Small intestine (tissue), 7 donors: ENCODE data around the gene BACH2. TPM values are rescaled to one million over a fixed set of nuclear protein-coding genes. Genes with fewer than 3 reads are reported as not detected.

Experiments
- DNase-seq, 2 donors: peaks; one replicate each; pipeline versions ENCODE4 v3.0.0 to v3.0.0-alpha.2; 2013
- FAIRE-seq: peaks from 2 replicates; lab custom pipeline; 2012; peaks lifted over from hg19 to GRCh38; lab: Jason Lieb, UNC
- H3K27ac ChIP-seq, 3 donors: one replicate each; pipeline ENCODE4 v1.5.1; 2013; ENCODE audit warnings: low read length in 2 of 3, mild to moderate bottlenecking in 2 of 3, control low read depth in 1 of 3, inconsistent platforms in 1 of 3, low read depth in 1 of 3, moderate library complexity in 1 of 3
- H3K27me3 ChIP-seq, 3 donors: one replicate each; pipeline ENCODE4 v1.6.1; 2013; ENCODE audit warnings: low read length in 3 of 3, inconsistent platforms in 1 of 3; ENCODE audit not compliant: control insufficient read depth in 3 of 3, insufficient read depth in 3 of 3
- H3K36me3 ChIP-seq, 3 donors: one replicate each; pipeline ENCODE4 v1.6.1; 2013; ENCODE audit warnings: low read length in 3 of 3, inconsistent platforms in 1 of 3, low read depth in 1 of 3, mild to moderate bottlenecking in 1 of 3, moderate library complexity in 1 of 3; ENCODE audit not compliant: control insufficient read depth in 3 of 3, insufficient read depth in 2 of 3
- H3K4me1 ChIP-seq, 3 donors: one replicate each; pipeline ENCODE4 v1.6.1; 2013; ENCODE audit warnings: low read length in 2 of 3, inconsistent platforms in 1 of 3, low read depth in 1 of 3, mild to moderate bottlenecking in 1 of 3, moderate library complexity in 1 of 3; ENCODE audit not compliant: control insufficient read depth in 3 of 3, insufficient read depth in 2 of 3
- H3K4me3 ChIP-seq, 3 donors: one replicate each; pipeline ENCODE4 v1.5.1; 2013; ENCODE audit warnings: low read length in 3 of 3, control low read depth in 1 of 3, inconsistent platforms in 1 of 3, low read depth in 1 of 3, mild to moderate bottlenecking in 1 of 3, moderate library complexity in 1 of 3
- H3K9me3 ChIP-seq, 2 donors: one replicate each; pipeline ENCODE4 v1.6.1; 2013; ENCODE audit warnings: low read depth in 1 of 2, low read length in 1 of 2; ENCODE audit not compliant: control insufficient read depth in 2 of 2, insufficient read depth in 1 of 2
- WGBS, 3 donors: extraction: QIAGEN DNeasy Blood & Tissue Kit; methylation state at CpG; one replicate each; pipeline ENCODE4 v1.1.7; 2013; 5-methylcytosine and 5-hydroxymethylcytosine counted together
- polyA plus RNA-seq, 4 donors: library from polyadenylated mRNA; stranded (reverse) in 3 of 4; unstranded in 1 of 4; fragments of 200-250 nt in 3 of 4; fragments of 120-200 nt in 1 of 4; gene quantifications; one replicate each; pipeline versions ENCODE4 v1.2.1 to v1.2.3, GENCODE V29; 2013
- donor health status: healthy with polysubstance abuse.
- donor health status: control.
- donor health status: control.
- donor health status: Bipolar disorder and iron deficiency.
- donor health status: healthy.

BACH2 gene
- polyA plus RNA-seq, 4 donors = under 0.01 to 1.4 (median 0.67) TPM; not detected in 1

DNA sequence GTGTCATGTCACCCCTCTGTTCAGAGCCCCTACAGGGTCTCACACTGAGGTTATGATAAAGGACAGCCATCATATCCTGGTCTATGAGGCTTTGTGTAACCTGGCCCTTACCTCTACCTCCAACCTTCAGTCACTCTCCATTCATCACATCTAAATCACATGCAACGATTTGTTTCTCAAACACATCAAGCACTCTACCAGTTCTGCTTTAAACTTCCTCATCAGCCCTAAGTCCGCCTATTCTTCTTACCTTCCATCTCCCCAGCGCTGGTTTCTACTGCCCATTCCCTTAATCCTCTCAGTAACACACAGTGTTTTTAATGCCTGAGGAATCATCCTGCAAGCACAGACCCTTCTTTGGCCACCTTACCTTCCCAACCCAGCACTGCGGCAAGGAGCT lies 17.9 kb upstream of the BACH2 start:
- no peaks in the 10 kb centered on the region for H3K4me1 ChIP-seq
- no peak for FAIRE-seq
- DNase-seq = no peak

DNA sequence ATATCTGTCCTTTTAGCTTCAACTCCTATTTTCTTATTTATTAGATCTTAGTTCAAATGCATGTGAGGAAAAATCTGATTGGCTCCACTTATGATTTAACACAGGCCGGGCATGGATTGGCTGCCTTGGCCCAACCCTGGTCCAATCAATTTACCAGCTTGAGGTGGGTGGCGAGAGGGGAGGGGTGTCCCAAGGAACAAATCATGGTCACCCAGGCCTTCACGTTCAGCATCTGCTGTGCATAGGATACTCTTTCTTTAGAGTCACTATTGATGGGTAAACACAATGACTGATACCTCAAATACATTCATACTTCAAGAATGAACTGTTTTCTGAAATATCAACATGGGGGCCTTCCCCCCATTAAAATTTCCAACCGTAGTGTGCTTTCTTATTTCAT lies 14.9 kb upstream of the BACH2 start:
- Histone ChIP-seq H3K4me1 (no peaks in the 10 kb centered on the region), H3K27ac (no peak overlapping the region), H3K27me3 (peaks cover 0 to 11% (median 2%) of the 10 kb centered on the region in 3 donors), H3K36me3 (no peaks in the 10 kb centered on the region), H3K4me3 (no peak overlapping the region), H3K9me3 (no peaks in the 10 kb centered on the region)
- FAIRE-seq (no peak), DNase-seq (no peak)
- WGBS, 3 donors = 73 to 83% (median 80%) methylated on average over 4 of the region's 4 CpGs

More for the DNA sequence above, 17.9 kb upstream of the BACH2 start:
- Histone ChIP-seq H3K4me3 (no peak overlapping the region), H3K36me3 (no peaks in the 10 kb centered on the region), H3K9me3 (no peaks in the 10 kb centered on the region), H3K27me3 (peaks cover 0 to 11% (median 2%) of the 10 kb centered on the region in 3 donors), H3K27ac (no peak overlapping the region)
- 84 to 87% (median 86%) methylated on average over 4 of the region's 4 CpGs for WGBS, 3 donors

DNA sequence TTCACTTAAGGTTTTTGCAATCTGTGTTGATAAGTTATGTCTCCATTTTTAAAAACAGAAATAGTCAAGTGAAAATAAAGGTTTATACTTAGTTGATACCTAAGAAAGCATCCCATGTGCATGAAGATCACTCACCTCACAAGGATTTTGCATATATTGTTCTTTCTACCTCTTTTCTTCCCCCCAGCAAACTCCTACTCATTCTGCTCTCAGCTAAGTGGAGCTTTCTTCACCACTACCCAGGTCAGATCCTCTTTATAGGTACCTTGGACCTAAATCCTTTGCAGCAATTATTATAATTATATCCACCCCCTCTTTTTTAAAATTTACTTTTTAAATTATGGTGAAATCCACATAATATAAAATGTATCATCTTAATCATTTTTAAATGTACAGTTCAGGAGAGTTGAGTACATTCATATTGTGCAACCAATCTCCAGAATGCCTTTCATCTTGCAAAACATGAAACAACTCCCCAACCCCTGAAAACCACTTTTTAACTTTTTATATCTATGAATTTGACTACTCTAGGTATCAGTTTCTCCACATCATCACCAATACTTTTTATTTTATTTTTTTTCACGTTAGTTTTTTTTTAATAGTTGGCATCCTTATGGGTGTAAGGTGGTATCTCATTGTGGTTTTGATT lies 9.3 kb upstream of the BACH2 start:
- H3K4me1 ChIP-seq = no peaks in the 10 kb centered on the region
- no peak for FAIRE-seq
- WGBS, 3 donors = 32 to 69% (median 60%) methylated on average over 1 of the region's 1 CpG
- no peak for DNase-seq
- no peaks in the 10 kb centered on the region for H3K9me3 ChIP-seq
- no peak overlapping the region for H3K27ac ChIP-seq
- H3K4me3 ChIP-seq = no peak overlapping the region
- no peaks in the 10 kb centered on the region for H3K36me3 ChIP-seq
- H3K27me3 ChIP-seq = peaks cover 0 to 25% (median 0%) of the 10 kb centered on the region in 3 donors

DNA sequence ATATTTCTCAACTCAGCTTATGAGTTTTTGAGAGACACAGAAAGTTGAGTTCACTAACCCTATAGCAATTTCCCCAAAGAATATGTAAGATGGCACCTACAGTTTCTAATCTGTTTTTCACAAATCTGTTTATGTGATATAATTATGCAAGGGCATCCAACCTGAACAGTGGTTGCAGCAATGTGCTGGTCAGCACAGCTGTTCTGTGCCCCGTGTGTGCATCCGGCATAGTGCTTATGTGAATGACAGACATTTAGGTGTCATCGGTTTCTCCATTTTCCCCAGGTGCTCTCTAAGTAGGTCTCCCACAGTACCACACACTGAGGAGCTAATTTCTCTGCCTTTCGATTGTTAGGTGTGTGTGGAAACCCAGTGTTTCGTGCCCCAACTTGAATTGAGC lies 7.7 kb upstream of the BACH2 start:
- DNase-seq (no peak), FAIRE-seq (no peak)
- Histone ChIP-seq H3K4me1 (no peaks in the 10 kb centered on the region), H3K27ac (no peak overlapping the region), H3K36me3 (no peaks in the 10 kb centered on the region), H3K27me3 (peaks cover 0 to 28% (median 0%) of the 10 kb centered on the region in 3 donors), H3K9me3 (no peaks in the 10 kb centered on the region), H3K4me3 (no peak overlapping the region)
- 77 to 83% (median 78%) methylated on average over 5 of the region's 5 CpGs for WGBS, 3 donors

DNA sequence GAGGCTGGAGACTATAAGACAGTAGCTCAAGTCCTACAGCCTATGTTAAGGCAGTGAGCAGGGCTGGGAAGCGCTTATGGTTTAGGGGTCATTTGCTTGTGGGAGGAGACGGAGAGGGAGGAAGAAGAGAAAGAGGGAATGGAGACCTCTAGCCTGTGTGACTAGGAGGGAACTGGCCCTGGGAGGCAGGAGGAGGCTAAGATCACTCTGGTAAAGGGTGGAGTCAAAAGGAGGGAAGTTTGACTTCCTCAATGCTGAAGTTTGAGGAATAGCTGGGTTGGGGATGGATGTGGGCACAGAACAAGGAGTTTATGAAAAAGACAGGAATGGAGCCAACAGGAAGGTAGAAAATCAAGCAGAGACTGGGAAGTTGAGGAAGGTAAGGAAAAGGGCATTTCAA lies 6.4 kb upstream of the BACH2 start:
- H3K36me3 ChIP-seq = no peaks in the 10 kb centered on the region
- DNase-seq (no peak), FAIRE-seq (no peak)
- peaks cover 0 to 39% (median 0%) of the 10 kb centered on the region in 3 donors for H3K27me3 ChIP-seq
- 55 to 67% (median 62%) methylated on average over 2 of the region's 2 CpGs for WGBS, 3 donors
- H3K4me1 ChIP-seq = no peaks in the 10 kb centered on the region
- H3K4me3 ChIP-seq = no peak overlapping the region
- H3K27ac ChIP-seq = no peak overlapping the region
- no peaks in the 10 kb centered on the region for H3K9me3 ChIP-seq

DNA sequence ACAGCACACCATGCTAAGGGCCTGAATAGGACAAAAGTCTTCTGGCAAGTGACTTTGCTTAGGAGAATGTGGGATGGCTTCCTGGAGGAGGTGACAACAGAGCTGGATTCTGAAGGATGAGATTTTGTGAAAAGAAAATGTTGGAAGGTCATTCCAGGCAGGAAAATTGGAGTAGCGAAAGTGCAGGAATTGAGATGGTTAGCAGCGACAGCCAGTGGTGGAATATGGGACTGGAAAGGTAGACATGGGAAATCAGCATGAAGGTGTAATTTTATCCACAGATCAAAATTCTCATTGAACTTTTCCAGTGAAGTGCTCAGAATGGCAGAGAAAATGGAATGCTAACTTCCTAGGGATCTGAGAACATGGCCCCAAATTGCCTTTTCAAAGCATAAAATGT lies 5.7 kb upstream of the BACH2 start:
- whole genome bisulfite sequencing, 3 donors = 91 to 98% (median 95%) methylated on average over 2 of the region's 2 CpGs
- Histone ChIP-seq H3K27me3 (peaks cover 0 to 45% (median 0%) of the 10 kb centered on the region in 3 donors), H3K4me1 (no peaks in the 10 kb centered on the region), H3K27ac (no peak overlapping the region), H3K36me3 (no peaks in the 10 kb centered on the region), H3K4me3 (no peak overlapping the region), H3K9me3 (no peaks in the 10 kb centered on the region)
- DNase-seq (no peak), FAIRE-seq (no peak)

DNA sequence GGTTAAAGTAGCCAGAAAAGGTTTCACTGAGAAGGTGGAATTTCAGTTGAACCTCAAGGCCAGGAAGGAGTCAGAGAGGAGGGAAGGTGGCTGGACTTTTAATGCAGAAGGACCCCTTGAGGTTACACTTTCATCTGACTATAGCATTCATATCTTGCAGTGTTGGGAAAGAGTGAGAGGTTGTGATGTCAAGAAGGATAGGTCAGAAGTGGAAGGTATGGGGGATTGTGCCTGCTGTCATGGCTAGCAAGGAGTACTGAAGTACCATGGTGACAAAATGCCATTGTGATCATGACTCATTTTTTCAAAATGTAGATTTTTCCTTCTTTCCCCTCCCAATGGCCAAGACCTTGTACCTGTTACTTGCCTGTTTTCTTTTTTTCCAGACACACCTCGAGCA lies 5.2 kb upstream of the BACH2 start:
- DNase-seq = no peak
- Histone ChIP-seq H3K27me3 (peaks cover 2 to 48% (median 3%) of the 10 kb centered on the region in 3 donors), H3K9me3 (no peaks in the 10 kb centered on the region), H3K4me1 (no peaks in the 10 kb centered on the region), H3K4me3 (no peak overlapping the region), H3K36me3 (no peaks in the 10 kb centered on the region), H3K27ac (no peak overlapping the region)
- no peak for FAIRE-seq
- WGBS, 3 donors = 14 to 83% (median 32%) methylated on average over 1 of the region's 1 CpG

DNA sequence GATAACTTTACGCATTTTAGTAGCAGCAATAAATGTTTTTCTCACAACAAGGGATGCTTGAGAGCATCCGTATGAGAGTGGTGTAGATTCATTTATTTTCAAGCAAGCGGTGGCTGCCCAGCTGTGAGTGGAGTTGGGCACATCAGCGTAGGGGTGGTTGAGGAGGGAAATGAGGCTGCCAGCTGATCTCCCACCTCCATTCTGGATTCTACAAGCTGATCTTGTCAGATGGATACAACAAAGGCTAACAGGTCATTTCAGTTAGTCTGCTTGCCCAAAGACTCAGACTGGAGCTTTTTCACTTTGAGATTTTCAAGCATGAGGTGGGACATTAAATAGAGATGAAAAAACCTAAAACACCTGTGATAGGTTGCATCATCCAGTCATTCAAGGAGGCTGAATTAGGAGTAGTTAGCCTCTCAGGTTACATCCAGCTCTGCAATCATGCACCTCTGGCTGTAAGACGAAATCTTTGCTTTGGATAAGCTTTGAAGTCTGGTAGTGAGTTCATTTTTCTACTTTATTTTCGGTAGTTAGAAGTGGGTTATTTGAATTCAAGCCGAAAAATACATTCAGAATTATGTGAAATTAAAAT lies 1.9 kb upstream of the BACH2 start:
- no peak for FAIRE-seq
- no peaks in the 10 kb centered on the region for H3K36me3 ChIP-seq
- H3K9me3 ChIP-seq = no peaks in the 10 kb centered on the region
- DNase-seq = no peak
- H3K4me3 ChIP-seq = no peak overlapping the region
- WGBS, 3 donors = 68 to 87% (median 79%) methylated on average over 7 of the region's 7 CpGs
- H3K27ac ChIP-seq = no peak overlapping the region
- peaks cover 2 to 66% (median 3%) of the 10 kb centered on the region in 3 donors for H3K27me3 ChIP-seq
- peaks cover 0 to 7% (median 2%) of the 10 kb centered on the region in 3 donors for H3K4me1 ChIP-seq
